G401 (cell line): ENCODE results near the gene AKAP13. TPM values are rescaled to one million over a fixed set of nuclear protein-coding genes. Genes with fewer than 3 reads are reported as not detected.

Experiments used
- DNase-seq: peaks from one replicate; pipeline ENCODE4 v3.0.0-alpha.2; 2015; ENCODE audit warnings: low spot score
- in situ Hi-C: cut with HindIII; loops from 2 replicates; pipeline ENCODE4 v1.10.0; 2016; ENCODE audit warnings: low sequenced_read_pairs, mixed read lengths
- total RNA-seq: library from RNA; depleted of rRNA; stranded (reverse); fragments of >200 nt; shearing (Covaris generic); gene quantifications from 2 replicates; pipeline ENCODE4 v1.2.3, GENCODE V29; 2014

The AKAP13 gene
- total RNA-seq, 1 experiment from 2014 or later: 39.2 TPM

GRCh38 chr15:85718271-85718971, 338.0 kb downstream of the AKAP13 start:
- in situ Hi-C loops: no loop called here
- DNase-seq: no peak

- DNase-seq: no peak
- in situ Hi-C loops: no loop called here
These were observed 338.6 kb downstream of the AKAP13 start for GRCh38 chr15:85718981-85719380.

- in situ Hi-C loops: no loop called here
These were observed 342.2 kb downstream of the AKAP13 start for GRCh38 chr15:85722374-85723152.

GRCh38 chr15:85723960-85724945, 343.9 kb downstream of the AKAP13 start:
- in situ Hi-C loops: no loop called here
- DNase-seq: no peak

More at GRCh38 chr15:85722374-85723152, 342.2 kb downstream of the AKAP13 start:
- DNase-seq: no peak

- in situ Hi-C loops: no loop called here
- DNase-seq: no peak
These were observed 344.6 kb downstream of the AKAP13 start for GRCh38 chr15:85725019-85725418.

GRCh38 chr15:85725564-85725963, 345.2 kb downstream of the AKAP13 start:
- in situ Hi-C loops: no loop called here
- no peak for DNase-seq

GRCh38 chr15:85726454-85726853, 346.1 kb downstream of the AKAP13 start:
- in situ Hi-C loops: no loop called here
- DNase-seq: no peak

- in situ Hi-C loops: no loop called here
- DNase-seq: no peak
These were observed 346.7 kb downstream of the AKAP13 start for GRCh38 chr15:85727068-85727467.

GRCh38 chr15:85730001-85730820, 349.8 kb downstream of the AKAP13 start:
- in situ Hi-C loops: no loop called here
- DNase-seq: peak; percentile 79

GRCh38 chr15:85733416-85733815, 353.0 kb downstream of the AKAP13 start:
- in situ Hi-C loops: no loop called here
- DNase-seq: no peak

GRCh38 chr15:85737061-85737460, 356.7 kb downstream of the AKAP13 start:
- no peak for DNase-seq
- in situ Hi-C loops: no loop called here

GRCh38 chr15:85741021-85741421, 360.6 kb downstream of the AKAP13 start:
- in situ Hi-C loops: no loop called here
- DNase-seq: no peak

GRCh38 chr15:85741662-85742061, 361.3 kb downstream of the AKAP13 start:
- in situ Hi-C loops: no loop called here
- no peak for DNase-seq

- in situ Hi-C loops: no loop called here
These were observed 361.9 kb downstream of the AKAP13 start for GRCh38 chr15:85742186-85742821.

GRCh38 chr15:85743392-85744055, 363.1 kb downstream of the AKAP13 start:
- in situ Hi-C loops: no loop called here
- DNase-seq: no peak

More at GRCh38 chr15:85742186-85742821, 361.9 kb downstream of the AKAP13 start:
- DNase-seq: peak; percentile 34

GRCh38 chr15:85744579-85744978, 364.2 kb downstream of the AKAP13 start:
- in situ Hi-C loops: no loop called here
- DNase-seq: no peak

- no peak for DNase-seq
- in situ Hi-C loops: no loop called here
These were observed 364.6 kb downstream of the AKAP13 start for GRCh38 chr15:85745023-85745422.
